Epithelial cell of proximal tubule (primary cell): ENCODE results near the gene XIAP. TPM values are rescaled to one million over a fixed set of nuclear protein-coding genes. Genes with fewer than 3 reads are reported as not detected.

Experiments used
- DNase-seq: peaks from one replicate; pipeline ENCODE4 v3.0.0-alpha.2; 2011; ENCODE audit warnings: low read depth
- H3K4me3 ChIP-seq: 2 replicates; pipeline ENCODE4 v1.5.1; 2011; ENCODE audit warnings: low read depth, mild to moderate bottlenecking, low read length
- CTCF ChIP-seq: conservative IDR thresholded peaks from 2 replicates; pipeline ENCODE4 v1.5.1; 2012; ENCODE audit warnings: low read depth, mild to moderate bottlenecking, low read length
- total RNA-seq: library from RNA; depleted of rRNA; stranded (reverse); fragments of >200 nt; gene quantifications from 2 replicates; pipeline ENCODE4 v1.2.3, GENCODE V29; 2015

Gene XIAP
- total RNA-seq, 1 donor from 2014 or later, result 21.9 TPM

- H3K4me3 ChIP-seq, result no peak overlapping the region
- no peak for TF ChIP-seq CTCF
- DNase-seq, result no peak
These were observed 90.0 kb downstream of the XIAP start for GRCh38 chrX:123949846-123950245.

GRCh38 chrX:123959281-123960063 lies 99.6 kb downstream of the XIAP start:
- TF ChIP-seq CTCF, result no peak

GRCh38 chrX:123960956-123961267 lies 101.1 kb downstream of the XIAP start:
- peak overlapping the region; percentile 80 for H3K4me3 ChIP-seq
- TF ChIP-seq CTCF, result no peak
- no peak for DNase-seq

More at GRCh38 chrX:123959281-123960063, 99.6 kb downstream of the XIAP start:
- DNase-seq, result no peak
- peak overlapping the region; percentile 64 for H3K4me3 ChIP-seq

GRCh38 chrX:123961268-123962005 lies 101.6 kb downstream of the XIAP start, which contains the start of gene STAG2:
Gene STAG2 (plus strand): TSS chrX:123961706. CDS start chrX:124022628, 60,922 bp downstream.
- peak within 1 kb of the TSS; percentile 80 for H3K4me3 ChIP-seq
- DNase-seq, result no peak
- no peak for TF ChIP-seq CTCF

- no peak for DNase-seq
- H3K4me3 ChIP-seq, result peak overlapping the region; percentile 80
- no peak for TF ChIP-seq CTCF
These were observed 102.2 kb downstream of the XIAP start for GRCh38 chrX:123962006-123962467.

- no peak for TF ChIP-seq CTCF
- peak overlapping the region; percentile 80 for H3K4me3 ChIP-seq
- no peak for DNase-seq
These were observed 103.0 kb downstream of the XIAP start for GRCh38 chrX:123962794-123963373.

Other genes starting within 250 kb of the XIAP start
- 42.2 and 47.4 TPM in 2 replicates for gene THOC2, start 127.0 kb upstream of the XIAP start, total RNA-seq
- gene STAG2, start 101.7 kb downstream of the XIAP start, total RNA-seq, result 37.3 and 45.3 TPM in 2 replicates